ENCODE data around the gene RNF13.

The RNF13 gene

DNA sequence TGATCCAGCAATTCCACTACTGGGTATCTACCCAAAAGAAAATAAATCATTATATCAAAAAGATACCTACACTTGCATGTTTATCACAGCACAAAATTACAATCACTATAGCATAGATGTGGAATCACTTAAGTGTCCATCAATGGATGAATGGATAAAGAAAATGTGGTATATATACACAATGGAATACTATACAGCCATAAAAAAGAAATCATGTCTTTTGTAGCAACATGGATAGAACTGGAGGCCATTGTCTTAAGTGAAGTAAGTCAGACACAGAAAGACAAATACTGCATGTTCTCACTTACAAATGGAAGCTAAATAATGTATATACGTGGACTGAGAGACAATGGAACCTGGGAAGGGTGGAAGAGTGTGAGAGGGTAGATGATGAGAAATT is 185.9 kb downstream of the RNF13 start:
- no peak for DNase-seq (ENCODE audit: low spot score)

DNA sequence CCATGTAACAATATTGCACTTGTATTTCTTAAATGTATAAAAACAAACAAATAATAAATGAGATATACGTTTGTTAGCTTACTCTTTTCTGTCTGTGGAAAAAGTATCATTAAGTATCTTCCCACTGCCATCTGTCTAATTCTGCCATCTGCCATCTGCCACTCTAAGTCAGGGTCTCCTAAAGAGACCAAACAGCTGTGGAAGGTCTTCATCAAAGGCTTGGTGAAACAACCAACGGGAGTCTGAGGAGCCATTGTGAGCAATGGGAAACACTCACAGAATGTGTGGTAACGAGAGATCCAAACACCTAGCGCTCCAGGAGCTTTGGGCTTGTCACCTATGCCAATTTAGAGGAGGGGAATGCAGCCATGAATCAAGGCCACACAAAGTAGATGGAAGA is 186.4 kb downstream of the RNF13 start:
- DNase-seq (ENCODE audit: low spot score): no peak

DNA sequence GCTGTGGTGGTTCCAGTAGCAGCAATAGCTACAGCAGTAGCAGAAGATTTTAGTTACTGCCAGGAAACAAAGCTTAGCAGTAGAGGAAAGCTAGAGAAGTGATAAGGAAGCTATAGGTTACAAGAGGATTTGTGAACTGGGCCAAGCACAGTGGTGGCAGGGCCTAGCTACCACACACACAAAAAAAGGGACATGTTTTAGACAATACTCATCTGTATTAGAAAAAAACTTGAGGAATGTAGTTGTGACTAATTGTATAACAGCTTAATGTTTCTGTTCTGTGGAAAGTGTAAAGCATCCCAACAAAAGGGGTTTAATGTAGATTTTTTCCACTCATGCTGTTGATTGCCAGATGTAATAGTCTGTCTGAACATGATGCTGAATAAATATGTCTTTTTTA is 187.6 kb downstream of the RNF13 start:
- no peak for DNase-seq (ENCODE audit: low spot score)

DNA sequence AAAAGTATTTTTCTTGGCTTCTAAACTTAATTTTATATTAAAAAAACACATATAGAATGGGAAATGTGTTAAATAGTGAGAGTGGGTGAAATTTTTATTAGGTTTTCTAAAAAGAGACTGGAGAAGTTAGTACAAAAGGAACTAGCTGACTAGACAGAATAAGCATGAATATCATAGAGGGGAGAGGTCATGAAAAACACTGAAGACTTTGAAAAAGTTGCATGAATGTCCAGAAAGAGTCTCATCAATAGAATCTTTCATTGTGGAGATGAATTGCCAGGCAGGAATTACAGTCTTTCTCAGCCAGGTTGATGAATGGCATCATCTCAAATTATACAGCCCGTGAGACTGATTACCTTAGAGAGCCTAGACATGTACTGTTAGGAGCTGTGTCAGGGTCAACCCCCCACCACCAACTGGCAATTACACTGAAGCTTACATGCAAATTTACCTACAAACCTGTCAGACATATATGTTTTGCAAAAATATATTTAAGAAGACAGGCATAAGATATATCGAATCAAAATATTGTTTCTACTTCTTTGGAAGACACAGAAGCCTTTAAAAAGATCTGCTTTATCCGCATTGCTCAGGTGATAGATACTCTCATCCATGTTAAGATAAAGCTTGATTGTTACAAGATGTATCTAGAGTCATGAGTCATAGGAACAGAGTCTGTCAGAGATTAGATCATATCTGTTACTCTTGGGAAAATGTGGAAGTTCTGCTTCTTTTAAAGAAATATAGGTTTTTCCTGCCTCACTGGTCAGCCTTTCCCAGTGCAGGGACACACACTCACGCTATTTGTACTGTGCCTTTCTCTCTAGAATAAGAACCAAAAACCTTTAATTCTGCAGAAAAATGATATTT is 192.5 kb downstream of the RNF13 start:
- DNase-seq (ENCODE audit: low spot score): no peak

DNA sequence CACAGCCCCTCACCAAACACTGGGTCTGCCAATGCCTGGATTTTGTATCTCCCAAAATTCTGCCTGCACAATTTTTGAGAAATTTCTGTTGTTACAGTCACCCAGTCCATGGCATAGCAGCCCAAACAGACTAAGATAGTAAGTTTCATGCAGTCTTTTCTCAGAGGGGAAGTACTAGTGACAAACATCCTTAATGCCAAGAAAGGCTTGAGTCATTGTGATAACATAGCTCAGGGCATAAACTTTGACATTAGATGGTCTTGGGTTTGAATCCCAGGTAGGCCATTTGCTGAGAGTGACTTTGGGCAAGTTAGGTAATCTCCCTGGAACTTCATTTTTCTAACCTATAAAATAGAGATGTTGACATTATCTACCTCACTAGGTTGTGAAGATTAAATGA is 193.8 kb downstream of the RNF13 start:
- no peak for DNase-seq (ENCODE audit: low spot score)
